ENCODE data around the gene PGM1. TPM values are rescaled to one million over a fixed set of nuclear protein-coding genes. Genes with fewer than 3 reads are reported as not detected.
A peak's percentile ranks its signal among the peaks of the same experiment; 100 is the strongest.

PGM1 gene
- total and polyA plus RNA-seq, 9 donors: 33.5 to 105 (median 50.4) TPM

DNA sequence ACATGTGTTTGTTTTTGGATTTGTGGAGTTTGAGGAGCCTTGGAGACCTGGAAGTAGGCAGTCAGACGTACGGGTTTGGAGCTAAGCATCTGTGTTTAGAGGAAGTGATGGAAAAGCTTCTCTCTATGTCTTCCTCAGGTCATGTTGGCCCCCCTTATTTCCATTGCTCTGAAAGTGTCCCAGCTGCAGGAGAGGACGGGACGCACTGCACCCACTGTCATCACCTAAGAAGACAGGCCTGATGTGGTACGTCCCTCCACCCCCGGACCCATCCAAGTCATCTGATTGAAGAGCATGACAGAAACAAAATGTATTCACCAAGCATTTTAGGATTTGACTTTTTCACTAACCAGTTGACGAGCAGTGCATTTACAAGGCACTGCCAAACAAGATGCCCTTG, 66.2 kb downstream of the PGM1 start:
- intact Hi-C loops (cut with DNase I): no loop called here
- TF ChIP-seq EP300 (IDR thresholded peaks at IDR 0.05) (no peak), CTCF (IDR thresholded peaks at IDR 0.05) (no peak), POLR2A (IDR thresholded peaks at IDR 0.05) (no peak)

GRCh38 chr1:63662056-63662836, 69.0 kb downstream of the PGM1 start:
- 26 to 52% (median 32%) methylated on average over 10 of the region's 10 CpGs for WGBS, 3 donors
- Histone ChIP-seq H3K27me3 (no peaks in the 10 kb centered on the region), H3K4me3 (no peak overlapping the region), H3K4me1 (ENCODE audit: insufficient read depth) (no peaks in the 10 kb centered on the region), H3K36me3 (no peaks in the 10 kb centered on the region), H3K27ac (no peak overlapping the region), H3K9me3 (no peaks in the 10 kb centered on the region)
- TF ChIP-seq EP300 (IDR thresholded peaks at IDR 0.05) (no peak), CTCF (IDR thresholded peaks at IDR 0.05) (no peak), POLR2A (IDR thresholded peaks at IDR 0.05) (no peak)
- intact Hi-C loops (cut with DNase I): no loop called here
- DNase-seq: peak in 3 of 5 donors; percentile 39 to 59 (median 40)

More for the DNA sequence above, 66.2 kb downstream of the PGM1 start:
- H3K27ac ChIP-seq: no peak overlapping the region
- no peaks in the 10 kb centered on the region for H3K4me1 ChIP-seq (ENCODE audit: insufficient read depth)
- WGBS, 3 donors: 90 to 97% (median 91%) methylated on average over 7 of the region's 7 CpGs
- H3K27me3 ChIP-seq: no peaks in the 10 kb centered on the region
- H3K36me3 ChIP-seq: no peaks in the 10 kb centered on the region
- H3K9me3 ChIP-seq: no peaks in the 10 kb centered on the region
- no peak overlapping the region for H3K4me3 ChIP-seq
- no peak for DNase-seq

GRCh38 chr1:63662841-63663240, 69.6 kb downstream of the PGM1 start:
- H3K36me3 ChIP-seq: no peaks in the 10 kb centered on the region
- WGBS, 3 donors: 87 to 94% (median 89%) methylated on average over 4 of the region's 4 CpGs
- intact Hi-C loops (cut with DNase I): no loop called here
- H3K27me3 ChIP-seq: no peaks in the 10 kb centered on the region
- no peak for DNase-seq
- H3K4me3 ChIP-seq: no peak overlapping the region
- no peaks in the 10 kb centered on the region for H3K9me3 ChIP-seq
- no peak overlapping the region for H3K27ac ChIP-seq
- TF ChIP-seq CTCF (IDR thresholded peaks at IDR 0.05): no peak
- H3K4me1 ChIP-seq (ENCODE audit: insufficient read depth): no peaks in the 10 kb centered on the region

DNA sequence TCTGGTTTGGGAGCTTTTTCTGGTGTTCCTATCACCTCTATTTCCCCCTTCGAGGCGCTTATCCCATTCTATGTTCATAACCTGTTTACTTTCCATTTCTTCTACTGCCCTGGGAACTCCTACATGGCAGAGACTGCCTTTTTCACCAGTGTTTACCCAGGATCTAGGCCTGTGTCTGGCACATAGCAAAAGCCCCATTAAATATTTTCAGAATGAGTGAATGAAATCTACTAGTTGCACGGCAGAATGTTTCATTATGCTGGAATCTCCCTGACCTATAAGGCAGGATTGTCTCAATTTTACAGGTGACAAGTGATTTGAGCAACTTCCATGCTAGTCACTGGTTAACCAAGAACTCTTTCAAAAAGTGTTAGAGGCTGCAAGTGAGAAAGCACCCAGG, 70.1 kb downstream of the PGM1 start:
- Histone ChIP-seq H3K36me3 (no peaks in the 10 kb centered on the region), H3K27me3 (no peaks in the 10 kb centered on the region), H3K4me3 (no peak overlapping the region), H3K4me1 (ENCODE audit: insufficient read depth) (no peaks in the 10 kb centered on the region), H3K27ac (no peak overlapping the region), H3K9me3 (no peaks in the 10 kb centered on the region)
- intact Hi-C loops (cut with DNase I): no loop called here
- TF ChIP-seq CTCF (IDR thresholded peaks at IDR 0.05): no peak
- TF ChIP-seq EP300 (IDR thresholded peaks at IDR 0.05): no peak
- TF ChIP-seq POLR2A (IDR thresholded peaks at IDR 0.05): no peak
- DNase-seq: no peak
- 91 to 97% (median 96%) methylated on average over 3 of the region's 3 CpGs for WGBS, 3 donors
